Measurements from ENCODE around the gene LRG1.

- no peak for TF ChIP-seq CTCF (IDR thresholded peaks at IDR 0.05)
- no peak for TF ChIP-seq POLR2A (IDR thresholded peaks at IDR 0.05)
Measured at GRCh38 chr19:4510435-4511255, 29.2 kb downstream of the LRG1 start.

Measured in ovary (tissue), 3 donors.